Muscle of back (tissue), 13 donors: ENCODE results near the gene RPA3. TPM values are rescaled to one million over a fixed set of nuclear protein-coding genes. Genes with fewer than 3 reads are reported as not detected.

Experiments
- DNase-seq, 3 donors: peaks; one replicate each; pipeline versions ENCODE4 v3.0.0 to v3.0.0-alpha.2; 2013
- long read RNA-seq, 9 donors: transcript quantifications; one replicate each; lab custom pipeline, GENCODE V29; 2026
- polyA plus RNA-seq, 10 donors: library from polyadenylated mRNA; unstranded; fragments of 120-200 nt; gene quantifications; one replicate each; pipeline ENCODE4 v1.2.1, GENCODE V29; 2013; ENCODE audit not compliant: insufficient read length in 10 of 10

The RPA3 gene
- 10 to 100 TPM; 23.6 to 33.2 (median 26.2) TPM for polyA plus RNA-seq
- long read RNA-seq, donor 1, partial matches to known transcripts, result 20 of 20 reads
- long read RNA-seq, donor 1, other reads (novel, unspliced or antisense), result 0 of 20 reads
- long read RNA-seq, donor 2, partial matches to known transcripts, result 12 of 12 reads
- long read RNA-seq, donor 2, other reads (novel, unspliced or antisense), result 0 of 12 reads
- long read RNA-seq, donor 3, result 0 reads
- long read RNA-seq, donor 4, partial matches to known transcripts, result 12 of 12 reads
- long read RNA-seq, donor 4, other reads (novel, unspliced or antisense), result 0 of 12 reads
- long read RNA-seq, donor 5, partial matches to known transcripts, result 36 of 37 reads
- long read RNA-seq, donor 5, other reads (novel, unspliced or antisense), result 0 of 37 reads
- long read RNA-seq, donor 6, partial matches to known transcripts, result 22 of 23 reads
- long read RNA-seq, donor 6, other reads (novel, unspliced or antisense), result 0 of 23 reads
- long read RNA-seq, donor 7, partial matches to known transcripts, result 17 of 19 reads
- long read RNA-seq, donor 7, other reads (novel, unspliced or antisense), result 0 of 19 reads
- long read RNA-seq, donor 8, partial matches to known transcripts, result 21 of 22 reads
- long read RNA-seq, donor 8, other reads (novel, unspliced or antisense), result 0 of 22 reads
- long read RNA-seq, donor 9, result 0 reads

GRCh38 chr7:7718492-7718891, at the start of gene RPA3:
Gene RPA3, minus strand, starts transcription at chr7:7718607. Its CDS starts 78,189 bp downstream, at chr7:7640418.
- no peak for DNase-seq

DNA sequence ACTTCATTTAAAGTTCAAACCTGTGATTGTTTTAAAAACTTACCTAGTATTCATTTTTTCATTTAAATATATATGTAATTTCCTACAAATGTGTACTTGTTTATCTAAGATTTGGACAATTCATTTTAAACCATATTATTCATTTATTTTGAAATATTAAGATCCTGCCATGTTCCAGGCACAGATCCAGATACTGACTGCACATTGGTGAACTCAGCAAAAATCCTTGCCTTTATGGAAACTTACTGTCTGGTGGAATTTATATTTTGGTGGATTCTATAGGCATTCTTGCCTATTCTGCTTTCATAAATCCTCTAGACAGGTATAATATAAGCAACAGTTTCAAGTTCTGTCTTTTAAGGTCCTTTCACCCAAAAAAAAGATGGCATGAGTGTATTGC, 48.3 kb upstream of the RPA3 start:
- no peak for DNase-seq

DNA sequence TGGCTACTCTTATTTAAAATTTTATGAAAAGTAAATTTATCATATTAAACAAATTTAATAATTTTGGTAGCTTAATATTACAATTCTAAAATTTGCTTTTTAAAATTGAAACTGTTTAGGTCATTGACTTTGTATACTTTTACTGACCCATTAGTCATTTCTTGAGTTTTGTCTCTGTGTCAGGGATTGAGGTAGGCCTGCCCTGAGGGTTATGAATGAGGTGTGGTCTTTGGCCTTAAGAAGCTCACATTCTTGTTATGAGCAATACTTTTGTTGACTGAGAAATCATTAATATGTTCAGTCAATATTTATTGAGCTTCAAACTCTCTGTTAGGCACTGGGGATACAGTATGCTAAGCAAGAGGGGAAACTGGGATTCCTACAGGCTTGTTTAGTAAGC, 47.0 kb upstream of the RPA3 start:
- no peak for DNase-seq

- DNase-seq, result no peak
Observed at GRCh38 chr7:7764520-7765396, 46.4 kb upstream of the RPA3 start.

DNA sequence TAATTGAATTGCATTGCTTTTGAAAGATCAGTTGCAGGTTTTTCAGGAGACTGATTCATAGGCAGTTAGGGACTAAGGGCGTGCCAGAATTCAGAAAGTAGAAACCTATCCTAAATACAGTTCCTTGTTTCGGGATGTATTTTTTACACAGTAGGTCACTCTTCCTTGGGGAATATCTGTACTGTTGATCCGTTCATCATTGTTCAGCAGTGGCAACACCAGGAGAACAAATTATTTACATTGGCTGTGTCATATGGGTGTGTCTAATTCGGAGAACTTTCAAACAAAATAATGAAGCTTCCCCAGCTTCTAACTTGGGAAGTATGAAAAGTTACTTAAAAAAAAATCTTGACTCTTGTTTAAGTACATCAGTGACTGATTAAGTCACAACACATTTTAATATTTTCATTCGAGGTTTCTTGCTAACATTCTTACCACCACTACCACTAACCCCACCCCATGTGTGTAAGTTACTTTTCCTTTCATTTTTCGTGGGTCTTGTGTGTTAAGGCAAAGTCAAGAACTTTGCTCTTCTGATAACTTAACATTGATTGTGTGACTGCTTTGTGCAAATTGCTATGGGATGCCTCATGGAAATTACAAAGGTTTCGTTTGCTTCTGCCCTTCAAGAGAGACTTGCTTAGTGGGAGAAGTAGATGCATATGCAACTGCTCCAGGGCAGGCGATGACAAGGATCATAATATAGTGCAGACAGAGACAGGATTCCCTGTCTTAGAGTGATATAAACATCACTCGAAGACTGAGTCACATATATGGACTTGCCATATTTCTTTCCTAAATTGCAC, 43.8 kb upstream of the RPA3 start:
- peak; percentile 47 to 68 (median 55) for DNase-seq

DNA sequence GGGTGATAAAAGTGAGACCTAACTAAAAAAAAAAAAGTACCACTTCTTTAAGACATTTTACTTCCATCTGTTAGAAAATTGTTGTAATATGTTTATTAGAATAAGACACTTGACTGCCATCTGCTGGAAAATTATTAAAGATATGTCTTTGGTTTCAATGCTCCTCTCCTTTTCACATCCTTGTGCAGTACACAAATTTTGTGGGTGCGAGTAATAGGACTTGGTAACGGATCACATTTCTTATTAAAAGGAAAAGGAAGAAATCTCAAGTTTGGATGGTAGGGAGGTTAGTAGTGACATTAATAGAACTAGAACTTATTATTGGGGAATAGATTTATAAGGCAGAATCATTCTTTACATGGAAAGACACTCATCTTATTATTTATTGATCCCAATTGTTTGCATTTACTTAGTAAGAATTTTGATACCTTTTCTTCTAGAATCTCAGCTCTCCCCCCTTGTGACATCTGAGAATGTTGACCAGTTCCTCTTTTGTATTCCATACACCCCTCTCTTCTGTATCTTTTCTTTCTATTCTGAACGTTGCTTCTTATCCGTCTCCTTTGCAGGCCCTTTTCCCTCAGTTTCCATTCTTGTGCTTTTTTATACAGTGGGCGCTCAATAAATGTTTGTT, 43.0 kb upstream of the RPA3 start:
- peak; percentile 49 to 73 (median 57) for DNase-seq

- no peak for DNase-seq
Observed at GRCh38 chr7:7757576-7757975, 39.2 kb upstream of the RPA3 start.

DNA sequence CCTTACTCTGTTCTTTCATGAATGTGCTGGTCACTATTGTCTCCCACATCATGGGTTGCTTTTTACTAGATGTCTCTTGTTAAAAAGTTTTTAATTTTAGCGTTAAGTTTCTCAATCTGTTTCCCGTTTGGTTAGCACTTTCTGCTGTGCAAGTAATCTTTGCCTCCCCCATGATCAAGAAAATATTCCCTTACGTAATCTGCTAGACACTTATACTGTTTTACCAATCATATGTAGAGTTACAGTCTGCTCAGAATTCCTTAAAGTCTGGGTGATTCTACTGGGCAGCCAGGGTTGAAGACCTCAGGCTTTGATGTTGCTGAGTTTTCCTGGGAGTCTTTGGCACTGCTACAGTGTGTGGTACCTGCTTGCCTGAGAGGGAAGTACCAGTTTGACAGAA, 38.2 kb upstream of the RPA3 start:
- no peak for DNase-seq

GRCh38 chr7:7751243-7752092, 33.1 kb upstream of the RPA3 start:
- no peak for DNase-seq

DNA sequence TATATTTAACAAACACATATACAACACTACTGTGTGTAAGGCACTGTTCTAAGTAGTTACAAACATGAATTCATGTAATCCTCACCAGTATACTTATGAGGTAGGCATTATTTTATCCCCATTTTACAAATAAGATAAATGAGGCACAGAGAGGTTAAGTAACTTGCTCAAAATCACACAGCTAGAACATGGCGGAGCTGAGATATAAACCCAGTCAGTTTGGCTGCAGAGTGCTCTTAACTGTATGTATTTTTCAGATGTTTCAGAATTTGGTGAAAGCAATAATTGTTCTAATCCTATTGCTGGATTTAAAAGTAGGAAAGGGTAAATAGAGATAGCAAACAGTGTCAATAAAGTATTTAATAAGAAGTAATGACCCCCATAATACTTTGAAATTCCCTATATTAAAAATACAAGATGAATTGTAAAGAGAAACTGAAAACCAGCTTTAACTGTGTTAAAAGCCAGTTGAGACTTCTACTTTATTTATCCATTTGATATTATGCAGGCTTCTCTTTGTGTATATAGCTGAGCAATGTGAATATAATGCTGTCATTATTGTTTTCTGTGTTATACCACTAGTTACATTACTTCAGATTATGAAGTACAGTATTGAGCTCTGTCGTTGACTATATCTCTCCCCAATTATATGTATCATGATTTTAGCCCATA, 32.3 kb upstream of the RPA3 start:
- no peak for DNase-seq

GRCh38 chr7:7746458-7746857, 28.1 kb upstream of the RPA3 start:
- no peak for DNase-seq

DNA sequence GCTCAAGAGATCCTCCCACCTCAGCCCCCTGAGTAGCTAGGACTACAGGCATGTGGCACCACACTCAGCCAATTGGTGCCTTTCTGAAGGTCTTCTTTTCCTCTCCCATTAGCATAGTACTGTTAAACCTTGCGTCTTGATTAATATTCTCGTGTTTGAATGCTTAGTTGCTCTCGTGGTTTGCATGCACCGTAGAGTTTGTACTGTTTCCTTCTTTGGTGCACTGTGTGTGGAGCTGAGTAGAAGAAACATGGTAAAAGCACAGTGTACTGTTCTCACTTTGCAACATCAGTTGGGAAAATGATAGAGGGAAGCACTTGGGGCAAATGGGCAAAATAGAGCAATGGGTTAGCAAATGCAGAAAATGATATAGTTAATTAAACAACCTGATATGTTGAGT, 27.6 kb upstream of the RPA3 start:
- DNase-seq, result no peak

- DNase-seq, result no peak
Observed at GRCh38 chr7:7745258-7745657, 26.9 kb upstream of the RPA3 start.

DNA sequence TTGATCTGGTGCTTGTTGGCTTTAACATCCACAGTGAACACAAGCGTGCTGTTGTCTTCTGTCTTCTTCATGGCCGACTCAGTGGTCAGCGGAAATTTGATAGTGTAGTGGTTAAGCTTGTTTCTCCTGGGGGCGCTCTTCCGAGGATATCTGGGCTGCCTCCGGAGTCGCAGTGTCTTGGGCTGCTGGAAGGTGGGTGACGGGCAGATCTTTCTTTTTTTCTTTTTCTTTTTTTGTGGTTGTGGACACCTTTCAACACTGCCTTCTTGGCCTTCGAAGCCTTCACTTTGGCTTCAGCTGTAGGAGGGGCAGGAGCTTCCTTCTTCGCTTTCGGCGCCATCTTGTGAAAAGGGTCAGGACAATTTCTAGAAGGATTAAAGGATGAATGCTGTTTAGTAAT, 23.8 kb upstream of the RPA3 start:
- no peak for DNase-seq

DNA sequence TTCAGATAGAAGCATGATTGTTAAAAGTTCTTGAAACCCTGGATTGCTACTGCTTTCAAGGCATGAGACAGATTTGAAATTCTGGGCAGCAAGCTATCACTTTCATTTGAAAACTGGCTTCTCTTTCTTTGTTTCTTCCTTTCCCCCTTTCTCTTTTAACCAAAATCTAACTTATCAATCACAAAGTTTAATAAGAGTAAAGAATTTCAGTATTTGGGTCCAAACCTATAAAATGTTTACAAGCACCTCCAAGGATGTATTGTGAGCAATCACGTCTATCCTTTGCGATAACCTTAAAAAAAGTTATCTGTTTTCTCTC, 21.6 kb upstream of the RPA3 start:
- no peak for DNase-seq

DNA sequence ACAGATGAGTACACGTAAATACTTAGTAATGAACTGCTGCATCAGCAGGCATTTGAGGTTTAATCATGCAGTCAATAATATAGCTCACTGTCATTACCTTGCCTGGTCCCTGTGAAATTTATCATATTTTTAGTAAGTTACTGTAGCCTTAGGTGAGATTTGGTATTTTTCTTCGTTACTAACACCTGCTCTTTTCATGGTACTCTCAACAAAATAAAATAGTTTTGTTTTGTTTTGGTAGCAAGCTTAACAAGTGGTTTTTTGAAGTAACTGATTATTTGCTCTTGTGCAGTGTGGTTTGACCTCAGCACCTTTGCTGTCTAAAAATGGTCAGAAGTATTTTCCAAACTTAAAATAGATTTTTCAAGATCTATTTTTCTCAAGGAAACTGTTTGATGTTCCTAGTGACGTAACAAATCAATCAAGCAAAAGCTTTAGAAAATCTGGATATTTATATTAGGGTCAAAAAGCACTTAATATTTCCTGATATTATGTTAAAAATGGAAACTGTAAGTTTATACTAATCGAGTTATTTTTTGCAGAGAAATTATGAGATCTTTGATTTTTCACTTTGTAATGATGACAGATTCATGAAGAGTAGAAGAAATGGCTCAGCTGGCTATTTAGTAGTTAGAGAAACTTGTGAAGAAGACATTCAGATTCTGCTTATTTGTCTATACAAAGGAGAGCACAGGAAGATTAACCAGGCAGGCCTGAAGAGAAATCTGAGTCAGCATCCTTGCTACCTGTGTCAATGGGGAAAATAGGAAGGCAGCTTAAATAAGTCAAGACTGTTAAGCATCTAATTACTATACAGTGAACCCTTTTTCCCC, 21.0 kb upstream of the RPA3 start:
- no peak for DNase-seq

- no peak for DNase-seq
Observed at GRCh38 chr7:7738622-7739021, 20.2 kb upstream of the RPA3 start.

- DNase-seq, result no peak
Observed at GRCh38 chr7:7738177-7738576, 19.8 kb upstream of the RPA3 start.

DNA sequence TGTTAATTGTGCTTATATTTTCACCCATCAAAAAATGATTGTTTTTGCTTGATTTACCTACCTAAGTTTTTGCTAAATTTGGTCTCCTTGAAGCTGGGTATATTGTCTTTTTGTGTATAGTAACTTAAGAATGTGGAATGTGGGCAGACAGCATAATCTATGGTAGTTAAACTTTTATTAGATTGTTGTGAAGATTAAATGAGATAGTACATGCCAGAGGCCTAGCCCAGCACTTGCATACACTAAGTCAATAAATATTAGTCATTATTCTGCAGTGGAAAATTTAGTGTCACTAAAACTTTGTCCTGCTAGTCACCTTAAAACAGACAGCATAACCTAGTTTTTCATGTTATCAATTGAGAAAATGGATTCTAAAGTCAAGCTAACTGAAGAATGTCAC, 19.3 kb upstream of the RPA3 start:
- no peak for DNase-seq
